Measurements from ENCODE around the gene SHISA7.

Gene SHISA7

DNA sequence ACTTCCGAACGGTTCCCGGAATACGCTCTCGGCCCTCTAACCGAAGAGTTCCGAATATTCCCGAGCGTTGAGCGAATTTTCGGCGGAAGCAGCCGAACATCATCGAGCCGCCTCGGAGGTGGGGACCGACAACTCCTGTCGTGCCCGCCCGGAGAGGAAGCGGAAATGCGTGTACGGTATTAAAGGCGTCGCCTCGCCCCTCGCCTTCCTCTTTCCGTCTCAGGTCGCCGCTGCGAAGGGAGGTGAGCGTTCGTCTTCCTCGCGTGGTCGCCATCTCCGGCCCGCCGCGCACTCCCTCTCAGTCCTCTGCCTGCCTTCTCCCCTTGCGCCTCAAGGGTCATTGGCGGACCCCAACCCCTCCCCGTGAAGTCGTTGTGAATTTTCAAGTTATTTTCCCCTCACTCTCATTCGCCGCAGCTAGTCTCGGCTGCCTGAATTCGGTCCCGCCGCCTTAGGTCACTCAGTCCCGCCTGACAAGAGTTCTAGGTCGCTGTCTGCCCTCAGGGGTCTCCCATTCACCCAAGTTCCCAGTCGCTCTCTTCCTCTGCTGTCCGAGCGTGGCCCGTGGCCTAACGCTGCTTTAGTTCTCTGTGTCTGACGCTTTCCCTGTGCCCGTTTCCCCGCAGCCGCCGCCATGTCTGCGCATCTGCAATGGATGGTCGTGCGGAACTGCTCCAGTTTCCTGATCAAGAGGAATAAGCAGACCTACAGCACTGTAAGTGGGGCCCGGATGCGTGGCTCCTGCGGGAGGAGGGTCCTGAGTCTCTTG lies 57.2 kb downstream of the SHISA7 start, which contains the start of gene RPL28:
Gene RPL28 (plus strand): TSS at position 209 of the 769 bp plus-strand sequence. CDS start 426 bp downstream, at position 635.
- peak; percentile 93 for DNase-seq

DNA sequence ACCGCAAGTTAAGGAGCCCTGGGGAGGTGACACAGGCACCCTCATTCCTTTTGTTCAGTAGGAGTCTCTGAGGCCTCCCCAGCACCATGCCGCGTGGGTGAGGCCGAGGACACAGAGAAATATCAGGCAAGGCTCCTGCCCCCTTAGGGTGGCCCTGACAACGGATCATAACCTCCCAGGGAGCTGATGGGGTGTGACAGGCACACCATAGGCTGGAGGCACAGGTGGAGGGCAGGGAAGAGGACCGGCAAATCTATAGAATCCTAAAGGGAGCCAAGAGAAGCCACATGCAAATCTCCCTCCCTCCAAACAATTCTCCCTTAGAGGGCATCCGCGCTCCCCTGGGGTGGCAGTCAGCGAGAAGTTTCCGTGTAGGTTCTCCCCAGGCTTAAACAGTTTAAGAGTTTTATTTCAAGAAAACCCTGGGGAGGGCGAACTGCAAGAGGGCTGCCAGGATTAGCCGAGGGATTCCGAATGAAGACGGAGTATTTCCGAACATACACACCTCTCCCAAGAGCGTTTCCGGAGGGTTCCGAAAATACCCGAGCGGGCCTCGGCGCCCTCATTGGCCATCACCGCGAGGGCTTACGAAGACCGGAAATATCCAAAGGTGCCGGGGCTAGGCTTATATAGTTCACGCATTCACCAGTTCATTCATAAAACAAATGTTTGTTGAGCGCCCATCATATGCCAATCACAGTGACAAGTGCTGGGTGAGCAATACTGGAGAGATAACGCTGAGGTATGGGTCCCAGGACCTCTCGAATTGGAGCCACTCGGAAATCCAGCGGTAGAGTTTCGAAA lies 58.0 kb downstream of the SHISA7 start:
- peak; percentile 88 for DNase-seq

GRCh38 chr19:55384131-55384919 lies 58.8 kb downstream of the SHISA7 start, which contains the start of gene TMEM238:
TSS of gene TMEM238 (minus strand) at chr19:55384292. CDS start at chr19:55384259, 33 bp downstream.
- DNase-seq = peak; percentile 22

- peak; percentile 23 for DNase-seq
Observed at GRCh38 chr19:55383279-55384130, 59.6 kb downstream of the SHISA7 start.

- no peak for DNase-seq
Observed at GRCh38 chr19:55382522-55383054, 60.5 kb downstream of the SHISA7 start.

- DNase-seq = no peak
Observed at GRCh38 chr19:55382013-55382412, 61.1 kb downstream of the SHISA7 start.

- no peak for DNase-seq
Observed at GRCh38 chr19:55379174-55379573, 63.9 kb downstream of the SHISA7 start.
